LNCaP clone FGC (cell line): ENCODE data around the gene TCAIM.
"Not testable (repeated sequence)": the region's sequence is repeated elsewhere in the genome, so short reads cannot be mapped to it uniquely, and the experiment has no call there.

Experiments
- DNase-seq: peaks from one replicate; pipeline ENCODE4 v3.0.0-alpha.2; 2011; ENCODE audit warnings: low read depth
- H3K4me3 ChIP-seq: 2 replicates; pipeline ENCODE4 v1.5.1; 2011; ENCODE audit warnings: mild to moderate bottlenecking, low read depth, low read length, control low read depth
- CTCF ChIP-seq: IDR thresholded peaks from 2 replicates; pipeline ENCODE4 v1.5.1; 2012; ENCODE audit warnings: mild to moderate bottlenecking; ENCODE audit not compliant: control insufficient read depth, insufficient read depth; ENCODE audit errors: extremely low read depth

The TCAIM gene

GRCh38 chr3:44363591-44363990 lies 25.0 kb downstream of the TCAIM start:
- no peak overlapping the region for H3K4me3 ChIP-seq
- TF ChIP-seq CTCF, result no peak
- no peak for DNase-seq

- no peak for TF ChIP-seq CTCF
- H3K4me3 ChIP-seq, result no peak overlapping the region
- no peak for DNase-seq
Observed at GRCh38 chr3:44365952-44366351, 27.4 kb downstream of the TCAIM start.

- H3K4me3 ChIP-seq, result no peak overlapping the region
- TF ChIP-seq CTCF, result no peak
- no peak for DNase-seq
Observed at GRCh38 chr3:44375450-44375849, 36.9 kb downstream of the TCAIM start.

- H3K4me3 ChIP-seq, result no peak overlapping the region
- DNase-seq, result no peak
- no peak for TF ChIP-seq CTCF
Observed at GRCh38 chr3:44387404-44387803, 48.8 kb downstream of the TCAIM start.

GRCh38 chr3:44392489-44392888 lies 53.9 kb downstream of the TCAIM start:
- no peak for TF ChIP-seq CTCF
- DNase-seq, result no peak
- no peak overlapping the region for H3K4me3 ChIP-seq

- TF ChIP-seq CTCF, result no peak
- no peak overlapping the region for H3K4me3 ChIP-seq
- no peak for DNase-seq
Observed at GRCh38 chr3:44395714-44396113, 57.1 kb downstream of the TCAIM start.

GRCh38 chr3:44396200-44397171 lies 57.9 kb downstream of the TCAIM start:
- DNase-seq, result peak; percentile 33
- no peak for TF ChIP-seq CTCF
- no peak overlapping the region for H3K4me3 ChIP-seq

GRCh38 chr3:44398271-44398670 lies 59.7 kb downstream of the TCAIM start:
- not testable (repeated sequence) for DNase-seq

More at GRCh38 chr3:44398271-44398670, 59.7 kb downstream of the TCAIM start:
- not testable (repeated sequence) for H3K4me3 ChIP-seq
